ENCODE measurements around the gene ACADL. TPM values are rescaled to one million over a fixed set of nuclear protein-coding genes. Genes with fewer than 3 reads are reported as not detected.

ACADL gene
- total RNA-seq, 6 experiments from 2014 or later, result not detected

DNA sequence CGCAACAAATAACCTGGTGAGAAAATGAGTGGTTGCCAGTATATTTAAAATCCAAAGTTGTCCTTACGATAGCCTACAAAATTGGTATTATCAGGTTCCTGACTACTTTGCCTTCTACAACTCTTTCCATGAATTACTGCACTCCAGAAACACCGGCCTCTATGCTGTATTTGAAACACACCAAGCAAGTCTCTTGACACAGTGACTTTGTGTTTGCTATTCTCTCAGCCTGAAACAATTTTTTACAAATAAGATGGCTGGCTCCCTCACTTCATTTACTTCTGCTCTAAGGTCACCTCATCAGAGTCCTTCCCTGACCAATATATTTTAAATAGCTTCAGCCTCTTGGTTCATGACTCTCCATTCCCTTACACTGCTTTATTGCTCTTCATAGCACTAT, 66.2 kb downstream of the ACADL start:
- no peak overlapping the region for H3K4me3 Mint-ChIP-seq
- DNase-seq, result no peak
- H3K27ac Mint-ChIP-seq, result no peak overlapping the region
- H3K36me3 Mint-ChIP-seq (ENCODE audit: low read depth), result no peaks in the 10 kb centered on the region
- TF ChIP-seq, protein P1, sequence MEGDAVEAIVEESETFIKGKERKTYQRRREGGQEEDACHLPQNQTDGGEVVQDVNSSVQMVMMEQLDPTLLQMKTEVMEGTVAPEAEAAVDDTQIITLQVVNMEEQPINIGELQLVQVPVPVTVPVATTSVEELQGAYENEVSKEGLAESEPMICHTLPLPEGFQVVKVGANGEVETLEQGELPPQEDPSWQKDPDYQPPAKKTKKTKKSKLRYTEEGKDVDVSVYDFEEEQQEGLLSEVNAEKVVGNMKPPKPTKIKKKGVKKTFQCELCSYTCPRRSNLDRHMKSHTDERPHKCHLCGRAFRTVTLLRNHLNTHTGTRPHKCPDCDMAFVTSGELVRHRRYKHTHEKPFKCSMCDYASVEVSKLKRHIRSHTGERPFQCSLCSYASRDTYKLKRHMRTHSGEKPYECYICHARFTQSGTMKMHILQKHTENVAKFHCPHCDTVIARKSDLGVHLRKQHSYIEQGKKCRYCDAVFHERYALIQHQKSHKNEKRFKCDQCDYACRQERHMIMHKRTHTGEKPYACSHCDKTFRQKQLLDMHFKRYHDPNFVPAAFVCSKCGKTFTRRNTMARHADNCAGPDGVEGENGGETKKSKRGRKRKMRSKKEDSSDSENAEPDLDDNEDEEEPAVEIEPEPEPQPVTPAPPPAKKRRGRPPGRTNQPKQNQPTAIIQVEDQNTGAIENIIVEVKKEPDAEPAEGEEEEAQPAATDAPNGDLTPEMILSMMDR (IDR thresholded peaks at IDR 0.05), result no peak
- H3K4me1 Mint-ChIP-seq (ENCODE audit: low read depth), result peaks cover 13% of the 10 kb centered on the region; the same call in 1 of the 2 replicates
- H3K9me3 Mint-ChIP-seq, result no peaks in the 10 kb centered on the region
- no peaks in the 10 kb centered on the region for H3K27me3 Mint-ChIP-seq (ENCODE audit: insufficient read depth)

DNA sequence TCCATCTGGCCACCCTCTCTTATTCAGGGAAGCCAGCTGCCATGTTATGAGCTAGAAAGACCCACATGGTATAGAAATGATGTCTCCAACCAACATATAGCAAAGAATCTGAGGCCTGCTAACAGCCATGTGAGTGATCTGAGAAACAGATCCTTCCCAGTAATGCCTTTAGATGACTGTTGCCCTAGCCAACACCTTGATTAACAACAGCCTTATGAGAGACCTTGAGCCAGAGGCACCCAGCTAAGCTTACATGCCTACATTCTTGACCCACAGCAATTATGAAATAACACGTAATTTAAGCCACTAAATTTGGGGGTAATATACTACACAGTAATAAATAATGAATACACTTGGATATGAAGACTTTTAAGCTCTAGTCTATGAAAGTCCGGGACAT, 67.0 kb downstream of the ACADL start:
- no peaks in the 10 kb centered on the region for H3K27me3 Mint-ChIP-seq (ENCODE audit: insufficient read depth)
- TF ChIP-seq, protein P1 (IDR thresholded peaks at IDR 0.05), result no peak
- no peaks in the 10 kb centered on the region for H3K36me3 Mint-ChIP-seq (ENCODE audit: low read depth)
- no peak for DNase-seq
- peaks cover 11% of the 10 kb centered on the region; the same call in 1 of the 2 replicates for H3K4me1 Mint-ChIP-seq (ENCODE audit: low read depth)
- no peak overlapping the region for H3K27ac Mint-ChIP-seq
- no peaks in the 10 kb centered on the region for H3K9me3 Mint-ChIP-seq
- no peak overlapping the region for H3K4me3 Mint-ChIP-seq

DNA sequence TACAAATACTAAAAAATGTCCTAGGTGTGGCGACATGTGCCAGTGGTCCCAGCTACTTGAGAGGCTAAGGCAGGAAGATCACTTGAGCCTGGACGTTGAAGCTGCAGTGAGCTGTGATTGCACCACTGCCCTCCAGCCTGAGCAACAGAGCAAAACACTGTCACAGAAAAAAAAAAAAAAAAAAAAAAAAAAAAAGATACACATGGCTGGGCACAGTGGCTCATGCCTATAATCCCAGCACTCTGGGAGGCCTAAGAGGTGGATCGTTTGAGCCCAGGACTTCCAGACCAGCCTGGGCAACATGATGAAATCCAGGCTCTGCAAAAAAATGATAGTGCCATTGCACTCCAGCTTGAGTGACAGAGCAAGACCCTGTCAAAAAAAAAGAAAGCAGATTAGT, 67.7 kb downstream of the ACADL start:
- Mint-ChIP-seq H3K36me3 (ENCODE audit: low read depth) (no peaks in the 10 kb centered on the region), H3K9me3 (no peaks in the 10 kb centered on the region), H3K4me1 (ENCODE audit: low read depth) (peaks cover 4% of the 10 kb centered on the region; the same call in 1 of the 2 replicates), H3K27ac (no peak overlapping the region), H3K4me3 (no peak overlapping the region), H3K27me3 (ENCODE audit: insufficient read depth) (no peaks in the 10 kb centered on the region)
- TF ChIP-seq, protein P1 (IDR thresholded peaks at IDR 0.05), result no peak
- DNase-seq, result no peak

DNA sequence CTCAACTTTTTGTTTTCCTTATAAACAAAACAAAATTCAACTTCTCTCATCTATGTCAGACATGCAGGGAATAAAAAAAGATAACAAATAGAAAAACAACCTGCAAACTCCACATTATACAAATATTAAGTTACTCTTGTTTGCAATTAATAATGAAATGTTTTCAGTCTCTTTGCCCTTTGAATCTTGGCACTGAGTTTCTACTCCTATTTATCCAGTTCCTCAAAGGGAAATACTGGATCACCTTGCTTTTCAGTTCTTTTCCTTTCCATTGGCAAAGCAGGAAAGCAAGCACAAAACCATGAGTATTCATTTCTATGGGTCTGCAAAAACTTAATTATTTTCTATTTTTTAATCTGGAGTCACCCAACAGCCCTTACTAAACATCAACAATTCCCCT, 77.6 kb downstream of the ACADL start:
- Mint-ChIP-seq H3K4me1 (ENCODE audit: low read depth) (no peaks in the 10 kb centered on the region), H3K27me3 (ENCODE audit: insufficient read depth) (peaks cover 2% of the 10 kb centered on the region; the same call in 1 of the 2 replicates), H3K9me3 (no peaks in the 10 kb centered on the region), H3K36me3 (ENCODE audit: low read depth) (peaks cover 14% of the 10 kb centered on the region), H3K4me3 (no peak overlapping the region), H3K27ac (no peak overlapping the region)
- no peak for DNase-seq
- TF ChIP-seq, protein P1 (IDR thresholded peaks at IDR 0.05), result no peak

Other genes with a start within 250 kb of the ACADL start
- 10 to 100 TPM; 58.9 to 70.9 (median 67.3) TPM for gene RPE, start 222.8 kb downstream of the ACADL start, total RNA-seq (2021; fragmentation: NEBNext Ultra II Directional; extraction: Animal tissue kit (Norgen Biotek cat#: 25700))
- 1 to 10 TPM; 3.3 to 6.0 (median 4.8) TPM for gene KANSL1L, start 54.0 kb downstream of the ACADL start, total RNA-seq (2021; fragmentation: NEBNext Ultra II Directional; extraction: Animal tissue kit (Norgen Biotek cat#: 25700))
- not detected for gene MYL1, start 89.7 kb upstream of the ACADL start, total RNA-seq (2021; fragmentation: NEBNext Ultra II Directional; extraction: Animal tissue kit (Norgen Biotek cat#: 25700))